ENCODE results near the gene HAPLN2.

HAPLN2 gene

DNA sequence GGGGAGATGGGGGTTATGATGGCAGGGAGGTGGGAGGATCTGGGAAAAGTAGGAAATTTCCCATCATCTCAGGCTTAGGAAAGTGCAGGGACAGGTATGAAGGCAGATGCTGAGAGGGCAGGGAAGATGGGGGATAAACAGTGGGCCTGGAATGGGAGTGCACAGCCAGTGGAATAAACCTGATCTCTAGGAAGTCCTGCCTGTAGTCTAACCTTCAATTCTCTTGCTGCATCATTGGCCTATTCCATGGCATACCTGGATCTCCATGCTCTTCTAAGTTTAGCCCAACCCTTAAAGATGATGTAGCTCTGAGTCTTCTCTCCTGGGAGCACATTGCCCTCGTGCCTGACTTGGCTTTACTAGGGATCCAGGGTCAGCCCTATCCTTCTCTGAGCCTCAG is 25.4 kb downstream of the HAPLN2 start:
- H3K4me3 ChIP-seq (ENCODE audit: low read depth, low read length), result no peak overlapping the region
- DNase-seq (ENCODE audit: low read depth), result no peak
- TF ChIP-seq CTCF (IDR thresholded peaks at IDR 0.05; ENCODE audit: low read depth, low read length, missing control alignments), result no peak

GRCh38 chr1:156645056-156645455 is 25.8 kb downstream of the HAPLN2 start:
- no peak for DNase-seq (ENCODE audit: low read depth)
- TF ChIP-seq CTCF (IDR thresholded peaks at IDR 0.05; ENCODE audit: low read depth, low read length, missing control alignments), result no peak
- H3K4me3 ChIP-seq (ENCODE audit: low read depth, low read length), result no peak overlapping the region

GRCh38 chr1:156645666-156646065 is 26.5 kb downstream of the HAPLN2 start:
- TF ChIP-seq CTCF (IDR thresholded peaks at IDR 0.05; ENCODE audit: low read depth, low read length, missing control alignments), result no peak
- no peak for DNase-seq (ENCODE audit: low read depth)
- no peak overlapping the region for H3K4me3 ChIP-seq (ENCODE audit: low read depth, low read length)

- TF ChIP-seq CTCF (IDR thresholded peaks at IDR 0.05; ENCODE audit: low read depth, low read length, missing control alignments), result no peak
- no peak for DNase-seq (ENCODE audit: low read depth)
These were observed 27.6 kb downstream of the HAPLN2 start for GRCh38 chr1:156646738-156647211.

DNA sequence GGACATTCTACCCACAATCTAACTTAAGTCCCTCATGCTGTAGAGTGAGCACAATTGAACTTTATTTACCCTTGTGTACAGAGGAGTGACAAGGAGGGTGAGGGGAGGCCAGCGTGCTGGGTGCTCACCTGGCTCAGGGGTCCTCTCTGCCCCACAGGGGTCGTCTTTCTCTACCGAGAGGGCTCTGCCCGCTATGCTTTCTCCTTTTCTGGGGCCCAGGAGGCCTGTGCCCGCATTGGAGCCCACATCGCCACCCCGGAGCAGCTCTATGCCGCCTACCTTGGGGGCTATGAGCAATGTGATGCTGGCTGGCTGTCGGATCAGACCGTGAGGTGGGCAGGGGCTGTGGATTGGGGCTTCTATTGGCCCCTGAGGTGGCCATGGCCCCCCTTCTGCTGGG is 28.1 kb downstream of the HAPLN2 start:
- no peak for DNase-seq (ENCODE audit: low read depth)
- TF ChIP-seq CTCF (IDR thresholded peaks at IDR 0.05; ENCODE audit: low read depth, low read length, missing control alignments), result no peak
- H3K4me3 ChIP-seq (ENCODE audit: low read depth, low read length), result no peak overlapping the region

More at GRCh38 chr1:156646738-156647211, 27.6 kb downstream of the HAPLN2 start:
- H3K4me3 ChIP-seq (ENCODE audit: low read depth, low read length), result no peak overlapping the region

DNA sequence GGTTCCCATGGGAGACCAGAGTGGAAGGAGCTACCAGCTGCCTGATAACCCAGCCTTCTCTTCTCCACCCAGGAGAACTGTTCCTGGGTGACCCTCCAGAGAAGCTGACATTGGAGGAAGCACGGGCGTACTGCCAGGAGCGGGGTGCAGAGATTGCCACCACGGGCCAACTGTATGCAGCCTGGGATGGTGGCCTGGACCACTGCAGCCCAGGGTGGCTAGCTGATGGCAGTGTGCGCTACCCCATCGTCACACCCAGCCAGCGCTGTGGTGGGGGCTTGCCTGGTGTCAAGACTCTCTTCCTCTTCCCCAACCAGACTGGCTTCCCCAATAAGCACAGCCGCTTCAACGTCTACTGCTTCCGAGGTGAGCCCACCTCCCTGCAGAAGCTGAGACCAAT is 29.3 kb downstream of the HAPLN2 start:
- no peak for TF ChIP-seq CTCF (IDR thresholded peaks at IDR 0.05; ENCODE audit: low read depth, low read length, missing control alignments)
- H3K4me3 ChIP-seq (ENCODE audit: low read depth, low read length), result no peak overlapping the region
- no peak for DNase-seq (ENCODE audit: low read depth)

DNA sequence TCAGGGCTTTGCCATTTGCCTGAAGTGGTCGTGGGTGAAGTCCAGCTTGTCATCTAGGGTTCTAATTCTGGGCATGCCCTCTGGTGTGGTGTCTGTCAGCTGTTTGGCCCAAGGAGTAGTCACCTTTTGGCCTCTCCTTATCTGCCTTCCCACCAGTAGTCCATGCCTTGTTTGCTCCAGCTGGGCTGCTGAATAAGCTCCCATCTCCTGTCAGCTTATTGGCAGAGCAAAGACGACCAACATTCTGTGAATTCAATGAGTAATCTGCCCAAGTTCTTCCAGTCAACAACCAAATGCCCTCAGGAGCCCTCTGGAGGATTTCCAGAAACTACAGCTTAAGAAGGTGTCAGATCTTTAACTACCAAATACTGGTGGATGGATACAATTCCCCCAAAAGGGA is 29.7 kb downstream of the HAPLN2 start:
- no peak for TF ChIP-seq CTCF (IDR thresholded peaks at IDR 0.05; ENCODE audit: low read depth, low read length, missing control alignments)
- H3K4me3 ChIP-seq (ENCODE audit: low read depth, low read length), result no peak overlapping the region
- no peak for DNase-seq (ENCODE audit: low read depth)

Measured in GM12864 (cell line).